GM18507 (cell line): Measurements from ENCODE around the gene HIC2.
"Not testable (repeated sequence)": the region's sequence is repeated elsewhere in the genome, so short reads cannot be mapped to it uniquely, and the experiment has no call there.

ENCODE experiments used
- DNase-seq: peaks from one replicate; pipeline ENCODE4 v3.0.0; 2011; ENCODE audit warnings: low read depth; ENCODE audit not compliant: insufficient read length; ENCODE audit errors: extremely low spot score
- FAIRE-seq: peaks from 2 replicates; lab custom pipeline; 2011; peaks lifted over from hg19 to GRCh38; lab: Jason Lieb, UNC

The HIC2 gene

GRCh38 chr22:21472984-21473383 is 55.8 kb downstream of the HIC2 start:
- not testable (repeated sequence) for FAIRE-seq, DNase-seq

- FAIRE-seq, DNase-seq: not testable (repeated sequence)
Measured at GRCh38 chr22:21473664-21474063, 56.5 kb downstream of the HIC2 start.

- not testable (repeated sequence) for FAIRE-seq
Measured at GRCh38 chr22:21484039-21484438, 66.9 kb downstream of the HIC2 start.

GRCh38 chr22:21487723-21488122 is 70.6 kb downstream of the HIC2 start:
- DNase-seq, FAIRE-seq: not testable (repeated sequence)

More at GRCh38 chr22:21484039-21484438, 66.9 kb downstream of the HIC2 start:
- not testable (repeated sequence) for DNase-seq

- not testable (repeated sequence) for DNase-seq, FAIRE-seq
Measured at GRCh38 chr22:21489149-21489680, 72.0 kb downstream of the HIC2 start.

- FAIRE-seq, DNase-seq: not testable (repeated sequence)
Measured at GRCh38 chr22:21490556-21490955, 73.4 kb downstream of the HIC2 start.

GRCh38 chr22:21492271-21492670 is 75.1 kb downstream of the HIC2 start:
- not testable (repeated sequence) for FAIRE-seq

GRCh38 chr22:21493789-21494782 is 76.9 kb downstream of the HIC2 start:
- FAIRE-seq, DNase-seq: not testable (repeated sequence)

More at GRCh38 chr22:21492271-21492670, 75.1 kb downstream of the HIC2 start:
- not testable (repeated sequence) for DNase-seq

- not testable (repeated sequence) for FAIRE-seq, DNase-seq
Measured at GRCh38 chr22:21497984-21498383, 80.8 kb downstream of the HIC2 start.

- FAIRE-seq, DNase-seq: not testable (repeated sequence)
Measured at GRCh38 chr22:21498489-21498888, 81.3 kb downstream of the HIC2 start.

- not testable (repeated sequence) for DNase-seq, FAIRE-seq
Measured at GRCh38 chr22:21499623-21500506, 82.7 kb downstream of the HIC2 start.
